Activated T-helper 17 cell treated with anti-CD3 and anti-CD28 coated beads, Interleukin-2, amount 50 U/mL, for 72 hours (primary cell): ENCODE data around the gene KRT3. TPM values are rescaled to one million over a fixed set of nuclear protein-coding genes. Genes with fewer than 3 reads are reported as not detected.

Source experiments
- ATAC-seq: fragments of 150-1000 bp; cut with Tn5 transposase; replicated peaks from 2 replicates; pipeline ENCODE4 v1.10.0; 2021; ENCODE audit warnings: mild to moderate bottlenecking, moderate library complexity
- H3K27ac Mint-ChIP-seq: one replicate; pipeline ENCODE4 v1.8.0; 2022; ENCODE audit warnings: mixed read lengths
- H3K27me3 Mint-ChIP-seq: one replicate; pipeline ENCODE4 v1.8.0; 2022; ENCODE audit warnings: mixed read lengths
- H3K36me3 Mint-ChIP-seq: one replicate; pipeline ENCODE4 v1.8.0; 2022; ENCODE audit warnings: low read depth, mild to moderate bottlenecking, mixed read lengths
- H3K4me1 Mint-ChIP-seq: one replicate; pipeline ENCODE4 v1.8.0; 2022; ENCODE audit warnings: mixed read lengths
- H3K4me3 Mint-ChIP-seq: one replicate; pipeline ENCODE4 v1.8.0; 2022; ENCODE audit warnings: mild to moderate bottlenecking, mixed read lengths
- H3K9me3 Mint-ChIP-seq: one replicate; pipeline ENCODE4 v1.8.0; 2022; ENCODE audit warnings: mixed read lengths
- total RNA-seq, 2 donors: library from RNA; stranded (reverse); gene quantifications; one replicate each; pipeline ENCODE4 v1.2.3, GENCODE V29; 2022

The KRT3 gene
- total RNA-seq, 2 donors from 2014 or later: not detected

- Mint-ChIP-seq H3K4me1 (no peaks in the 10 kb centered on the region), H3K9me3 (no peaks in the 10 kb centered on the region), H3K4me3 (no peak overlapping the region), H3K36me3 (no peaks in the 10 kb centered on the region), H3K27me3 (peaks cover 32% of the 10 kb centered on the region), H3K27ac (no peak overlapping the region)
- no peak for ATAC-seq
These were observed 5.3 kb downstream of the KRT3 start for GRCh38 chr12:52790427-52791270.

DNA sequence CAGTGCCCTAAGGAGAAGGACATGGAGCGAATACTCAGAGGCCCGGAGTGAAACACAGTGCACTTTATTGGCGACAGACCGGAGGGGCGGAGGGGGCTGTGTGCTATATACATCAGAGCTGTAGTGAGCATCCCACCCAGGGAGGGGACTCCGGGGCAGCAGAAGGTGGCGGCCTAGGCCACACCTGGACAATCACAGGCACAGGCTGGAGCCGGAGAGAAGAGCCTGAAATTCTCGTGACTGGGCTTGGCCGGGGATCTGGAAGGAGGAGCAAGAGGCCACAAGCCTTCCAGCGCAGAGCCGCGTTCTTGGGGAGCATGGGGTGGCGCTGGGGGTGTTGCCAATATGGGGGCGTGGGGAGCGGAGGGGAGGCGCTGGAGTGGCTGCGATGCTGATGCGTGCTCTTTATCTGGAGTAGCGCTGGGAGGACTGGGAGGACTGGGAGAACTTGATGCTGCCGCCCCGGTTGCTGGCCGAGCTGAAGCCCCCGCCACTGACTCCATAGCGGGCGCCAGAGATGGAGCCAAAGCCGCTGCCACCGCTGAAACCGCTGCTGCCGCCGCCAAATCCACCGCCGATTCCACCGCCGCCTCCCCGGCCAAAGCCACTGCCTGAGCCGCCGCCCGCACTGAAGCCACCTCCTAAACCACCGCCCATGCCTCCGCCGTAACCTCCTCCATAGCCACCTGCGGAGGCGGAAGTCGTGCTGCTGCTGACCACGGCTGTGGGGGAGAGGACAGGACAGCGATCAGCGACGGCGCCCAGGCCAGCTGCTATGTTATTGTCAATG is 6.1 kb downstream of the KRT3 start:
- H3K9me3 Mint-ChIP-seq: no peaks in the 10 kb centered on the region
- H3K36me3 Mint-ChIP-seq: no peaks in the 10 kb centered on the region
- no peaks in the 10 kb centered on the region for H3K4me1 Mint-ChIP-seq
- no peak for ATAC-seq
- no peak overlapping the region for H3K27ac Mint-ChIP-seq
- H3K4me3 Mint-ChIP-seq: no peak overlapping the region
- H3K27me3 Mint-ChIP-seq: peaks cover 38% of the 10 kb centered on the region

DNA sequence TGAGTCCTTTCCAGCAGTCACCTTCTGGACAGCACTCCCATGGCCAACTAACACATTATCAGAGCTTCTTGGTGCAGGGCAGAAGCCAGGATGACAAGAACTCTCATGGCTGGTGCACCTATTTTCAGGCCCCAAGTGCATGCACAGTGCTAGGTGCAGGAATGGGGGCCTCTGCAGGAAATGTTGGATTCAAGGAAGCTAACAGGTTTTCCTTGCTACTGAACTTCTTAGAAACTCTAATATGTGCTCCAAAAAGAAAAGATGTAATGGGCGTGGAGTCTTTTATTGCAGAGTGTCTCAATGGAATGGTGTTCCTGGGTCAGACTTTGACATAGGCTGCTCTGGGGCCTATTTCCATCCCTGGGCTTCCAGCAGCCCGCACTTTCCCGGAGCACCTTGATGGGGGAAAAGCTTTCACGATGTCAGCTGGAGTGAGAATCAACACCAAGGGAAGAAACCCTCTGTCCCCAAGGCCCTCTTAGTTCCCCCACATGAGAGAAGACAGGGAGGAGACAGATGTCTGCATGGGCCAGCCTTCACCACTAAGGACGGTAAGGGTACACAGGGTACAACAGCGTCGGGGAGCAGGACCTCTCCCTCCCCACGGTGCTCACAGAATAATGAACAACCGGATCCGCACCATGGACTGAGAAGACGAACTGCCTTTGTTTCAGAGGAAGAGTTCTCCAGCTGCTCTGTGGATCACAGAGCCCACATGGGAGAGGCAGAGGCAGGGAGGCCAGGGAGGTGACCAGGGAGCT is 6.9 kb downstream of the KRT3 start:
- Mint-ChIP-seq H3K9me3 (no peaks in the 10 kb centered on the region), H3K36me3 (no peaks in the 10 kb centered on the region), H3K27me3 (peaks cover 41% of the 10 kb centered on the region), H3K4me3 (no peak overlapping the region), H3K27ac (no peak overlapping the region), H3K4me1 (no peaks in the 10 kb centered on the region)
- no peak for ATAC-seq

GRCh38 chr12:52788192-52788875 is 7.6 kb downstream of the KRT3 start:
- H3K27ac Mint-ChIP-seq: no peak overlapping the region
- no peaks in the 10 kb centered on the region for H3K36me3 Mint-ChIP-seq
- no peak for ATAC-seq
- no peak overlapping the region for H3K4me3 Mint-ChIP-seq
- H3K27me3 Mint-ChIP-seq: peaks cover 47% of the 10 kb centered on the region
- H3K4me1 Mint-ChIP-seq: no peaks in the 10 kb centered on the region
- no peaks in the 10 kb centered on the region for H3K9me3 Mint-ChIP-seq

GRCh38 chr12:52787324-52788191 is 8.4 kb downstream of the KRT3 start:
- no peak overlapping the region for H3K4me3 Mint-ChIP-seq

DNA sequence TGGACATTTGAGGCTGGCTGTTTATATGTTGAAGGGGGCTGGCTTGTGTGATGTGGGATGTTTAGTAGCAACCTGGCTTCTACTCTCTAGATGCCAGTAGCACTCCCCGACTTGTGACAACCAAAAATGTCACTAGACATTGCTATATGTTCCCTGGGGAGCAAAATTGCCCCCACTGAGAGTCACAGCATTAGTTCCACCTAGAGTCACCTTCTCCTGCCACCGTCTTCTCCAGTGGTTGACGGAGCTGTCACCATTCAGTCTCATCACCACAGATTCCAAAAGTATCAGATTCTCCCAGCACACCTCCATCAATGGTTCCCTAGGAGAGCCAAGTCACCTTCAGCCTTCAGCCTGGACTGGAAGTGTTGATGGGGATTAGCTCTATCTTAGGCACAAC is 11.0 kb downstream of the KRT3 start:
- H3K27ac Mint-ChIP-seq: no peak overlapping the region
- ATAC-seq: no peak
- H3K4me1 Mint-ChIP-seq: no peaks in the 10 kb centered on the region
- H3K9me3 Mint-ChIP-seq: no peaks in the 10 kb centered on the region
- no peaks in the 10 kb centered on the region for H3K36me3 Mint-ChIP-seq
- no peak overlapping the region for H3K4me3 Mint-ChIP-seq
- H3K27me3 Mint-ChIP-seq: peaks cover 38% of the 10 kb centered on the region

More at GRCh38 chr12:52787324-52788191, 8.4 kb downstream of the KRT3 start:
- Mint-ChIP-seq H3K27me3 (peaks cover 49% of the 10 kb centered on the region), H3K4me1 (no peaks in the 10 kb centered on the region), H3K9me3 (no peaks in the 10 kb centered on the region), H3K36me3 (no peaks in the 10 kb centered on the region), H3K27ac (no peak overlapping the region)
- ATAC-seq: no peak

GRCh38 chr12:52783563-52784316 is 12.2 kb downstream of the KRT3 start:
- peaks cover 32% of the 10 kb centered on the region for H3K27me3 Mint-ChIP-seq
- no peaks in the 10 kb centered on the region for H3K4me1 Mint-ChIP-seq
- no peaks in the 10 kb centered on the region for H3K9me3 Mint-ChIP-seq
- H3K27ac Mint-ChIP-seq: no peak overlapping the region
- H3K4me3 Mint-ChIP-seq: no peak overlapping the region
- ATAC-seq: no peak
- no peaks in the 10 kb centered on the region for H3K36me3 Mint-ChIP-seq

DNA sequence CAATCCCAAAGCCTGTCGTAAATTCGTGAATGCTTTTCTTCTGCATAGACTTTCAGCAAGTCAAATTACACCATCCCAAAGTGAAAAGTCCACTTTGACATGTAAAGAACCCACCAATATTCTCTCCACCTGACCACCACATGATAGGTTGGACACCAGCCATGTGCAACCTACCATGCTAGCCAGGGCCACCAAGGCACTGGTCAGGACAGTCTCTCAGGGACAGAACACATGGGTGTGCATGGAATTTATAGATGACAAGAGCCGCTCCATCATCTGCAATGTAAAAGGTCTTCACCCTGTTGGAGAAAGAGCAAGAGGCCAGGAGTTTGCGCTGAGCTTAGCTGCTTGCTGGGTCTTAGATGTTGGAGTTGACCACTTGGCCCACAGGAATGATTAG is 13.4 kb downstream of the KRT3 start:
- Mint-ChIP-seq H3K9me3 (no peaks in the 10 kb centered on the region), H3K36me3 (no peaks in the 10 kb centered on the region), H3K4me1 (no peaks in the 10 kb centered on the region), H3K27ac (no peak overlapping the region), H3K4me3 (no peak overlapping the region), H3K27me3 (peaks cover 20% of the 10 kb centered on the region)
- no peak for ATAC-seq

GRCh38 chr12:52781399-52782082 is 14.4 kb downstream of the KRT3 start:
- Mint-ChIP-seq H3K27me3 (peaks cover 20% of the 10 kb centered on the region), H3K9me3 (no peaks in the 10 kb centered on the region), H3K4me3 (no peak overlapping the region), H3K36me3 (no peaks in the 10 kb centered on the region), H3K27ac (no peak overlapping the region), H3K4me1 (no peaks in the 10 kb centered on the region)
- ATAC-seq: no peak

GRCh38 chr12:52779914-52780313 is 16.0 kb downstream of the KRT3 start:
- H3K27me3 Mint-ChIP-seq: peaks cover 16% of the 10 kb centered on the region
- no peaks in the 10 kb centered on the region for H3K9me3 Mint-ChIP-seq
- H3K36me3 Mint-ChIP-seq: no peaks in the 10 kb centered on the region
- no peak for ATAC-seq
- no peak overlapping the region for H3K4me3 Mint-ChIP-seq
- H3K4me1 Mint-ChIP-seq: no peaks in the 10 kb centered on the region
- H3K27ac Mint-ChIP-seq: no peak overlapping the region

DNA sequence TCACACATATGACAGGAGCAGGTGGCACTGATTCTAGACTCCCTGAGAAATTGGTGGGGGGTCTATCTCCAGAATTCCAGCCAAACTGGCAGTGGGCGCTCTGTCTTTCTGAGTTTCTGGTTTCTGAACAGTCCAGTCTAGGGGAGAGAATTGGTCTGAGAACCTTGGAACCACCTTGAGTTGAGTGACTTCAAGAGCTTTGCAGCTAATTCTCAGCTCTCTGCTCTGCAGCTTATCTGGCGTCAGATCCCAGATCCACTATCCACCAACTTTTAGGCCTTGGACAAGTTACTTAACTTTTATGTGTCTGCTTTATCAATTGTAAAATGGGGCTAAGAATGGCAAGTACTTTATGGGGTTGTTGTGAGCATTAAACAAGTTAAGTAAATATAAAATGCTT is 17.1 kb downstream of the KRT3 start:
- Mint-ChIP-seq H3K36me3 (no peaks in the 10 kb centered on the region), H3K27me3 (peaks cover 9% of the 10 kb centered on the region), H3K9me3 (no peaks in the 10 kb centered on the region), H3K27ac (no peak overlapping the region), H3K4me1 (no peaks in the 10 kb centered on the region), H3K4me3 (no peak overlapping the region)
- no peak for ATAC-seq

GRCh38 chr12:52777566-52777965 is 18.4 kb downstream of the KRT3 start:
- Mint-ChIP-seq H3K4me3 (no peak overlapping the region), H3K27ac (no peak overlapping the region), H3K27me3 (peaks cover 4% of the 10 kb centered on the region), H3K36me3 (no peaks in the 10 kb centered on the region), H3K4me1 (no peaks in the 10 kb centered on the region), H3K9me3 (no peaks in the 10 kb centered on the region)
- ATAC-seq: no peak
